HG03457 (cell line): Measurements from ENCODE around the gene PPP1R18.
"Not testable (repeated sequence)": the region's sequence is repeated elsewhere in the genome, so short reads cannot be mapped to it uniquely, and the experiment has no call there.

Experiments
- ATAC-seq: cut with Tn5 transposase; IDR thresholded peaks from one replicate; pipeline ENCODE4 v1.9.1; 2021; ENCODE audit warnings: moderate number of reproducible peaks; ENCODE audit not compliant: unreplicated experiment

The PPP1R18 gene

GRCh38 chr6:30670760-30671527, 15.5 kb downstream of the PPP1R18 start:
- no peak for ATAC-seq

DNA sequence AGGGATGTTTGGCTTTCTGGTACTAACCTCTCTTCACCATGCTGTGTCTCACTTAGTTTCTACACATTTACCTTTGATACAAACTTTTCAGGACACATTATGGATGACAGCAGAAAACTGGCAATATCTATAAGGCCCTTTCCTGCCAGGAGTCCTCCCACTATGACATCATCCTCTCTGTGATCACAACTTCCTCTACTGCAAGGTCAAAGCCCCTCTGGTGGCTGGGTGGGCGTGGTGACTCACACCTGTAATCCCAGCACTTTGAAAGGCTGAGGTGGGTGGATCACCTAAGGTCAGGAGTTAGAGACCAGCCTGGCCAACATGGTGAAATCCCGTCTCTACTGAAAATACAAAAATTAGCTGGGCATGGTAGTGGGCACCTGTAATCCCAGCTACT, 20.1 kb downstream of the PPP1R18 start:
- ATAC-seq = not testable (repeated sequence)

GRCh38 chr6:30664994-30665767, 21.3 kb downstream of the PPP1R18 start:
- no peak for ATAC-seq

DNA sequence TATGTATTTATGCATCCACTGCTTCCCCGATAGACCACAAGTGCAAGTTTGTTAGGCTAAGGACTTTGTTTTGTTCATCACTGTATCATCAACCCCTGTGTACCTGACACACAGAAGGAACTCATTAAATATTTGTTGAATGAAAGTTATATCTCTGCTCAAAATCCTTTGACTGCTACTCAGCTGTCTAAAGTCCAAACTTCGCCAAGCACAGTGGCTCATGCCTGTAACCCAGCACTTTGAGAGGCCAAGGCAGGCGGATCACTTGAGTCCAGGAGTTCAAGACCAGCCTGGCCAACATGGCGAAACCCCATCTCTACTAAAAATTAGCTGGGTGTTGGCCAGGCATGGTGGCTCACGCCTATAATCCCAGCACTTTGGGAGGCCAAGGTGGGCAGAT, 28.5 kb downstream of the PPP1R18 start:
- ATAC-seq = not testable (repeated sequence)

DNA sequence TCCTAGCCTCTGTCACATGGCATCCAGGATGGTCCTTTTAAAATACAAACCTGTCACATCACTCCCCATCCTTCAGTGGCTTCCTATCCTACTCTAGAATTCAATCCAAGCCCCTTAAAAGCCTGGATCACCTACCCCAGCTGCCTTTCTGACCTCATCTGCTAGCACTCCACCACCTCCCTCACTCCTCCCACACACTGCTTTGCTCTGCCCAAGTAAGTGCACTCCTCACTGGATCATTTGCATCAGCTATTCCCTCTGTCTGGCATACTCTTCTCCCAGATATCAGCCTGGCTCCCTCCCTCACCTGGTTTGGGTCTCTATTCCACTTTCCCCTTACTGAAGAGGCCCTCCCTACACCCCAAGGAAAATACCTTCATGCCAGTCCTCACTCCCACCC, 29.0 kb downstream of the PPP1R18 start:
- ATAC-seq = no peak

GRCh38 chr6:30656513-30656912, 29.9 kb downstream of the PPP1R18 start:
- ATAC-seq = no peak

DNA sequence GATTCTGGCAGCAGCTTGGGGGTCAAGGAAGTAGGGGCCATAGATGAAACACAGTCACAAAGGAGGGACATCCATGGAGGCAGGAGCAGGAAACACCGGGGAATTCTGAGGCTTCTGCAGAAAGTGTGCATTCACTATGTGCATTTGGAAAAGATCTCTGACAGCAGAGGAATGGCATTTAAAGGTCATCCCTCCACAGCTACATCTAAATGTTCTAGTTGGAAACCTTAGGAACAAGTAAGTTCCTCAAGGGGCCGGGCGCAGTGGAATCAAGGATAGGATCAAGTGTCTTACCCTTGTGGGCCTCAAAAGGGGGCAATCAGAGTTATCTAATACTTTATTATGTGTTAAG, 30.7 kb downstream of the PPP1R18 start:
- no peak for ATAC-seq

- ATAC-seq = no peak
These were observed 31.4 kb downstream of the PPP1R18 start for GRCh38 chr6:30654798-30655742.

DNA sequence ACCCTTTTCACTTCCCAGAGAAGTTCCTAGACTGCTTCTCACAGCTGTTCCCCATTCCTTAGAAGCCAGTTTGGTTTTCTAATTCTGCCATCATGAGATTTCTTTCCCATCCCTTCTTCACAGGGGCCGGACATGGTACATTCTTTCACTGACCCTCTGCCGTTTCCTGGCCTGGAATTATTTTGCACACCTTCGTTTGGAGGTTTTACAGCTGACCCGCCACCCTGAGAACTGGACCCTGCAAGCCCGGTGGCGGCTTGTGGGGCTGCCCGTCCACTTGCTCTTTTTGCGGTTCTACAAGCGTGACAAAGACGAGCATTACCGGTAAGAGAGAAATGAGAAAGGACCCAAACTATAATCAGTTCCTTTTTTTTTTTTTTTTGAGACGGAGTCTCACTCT, 35.3 kb downstream of the PPP1R18 start:
- ATAC-seq = no peak

DNA sequence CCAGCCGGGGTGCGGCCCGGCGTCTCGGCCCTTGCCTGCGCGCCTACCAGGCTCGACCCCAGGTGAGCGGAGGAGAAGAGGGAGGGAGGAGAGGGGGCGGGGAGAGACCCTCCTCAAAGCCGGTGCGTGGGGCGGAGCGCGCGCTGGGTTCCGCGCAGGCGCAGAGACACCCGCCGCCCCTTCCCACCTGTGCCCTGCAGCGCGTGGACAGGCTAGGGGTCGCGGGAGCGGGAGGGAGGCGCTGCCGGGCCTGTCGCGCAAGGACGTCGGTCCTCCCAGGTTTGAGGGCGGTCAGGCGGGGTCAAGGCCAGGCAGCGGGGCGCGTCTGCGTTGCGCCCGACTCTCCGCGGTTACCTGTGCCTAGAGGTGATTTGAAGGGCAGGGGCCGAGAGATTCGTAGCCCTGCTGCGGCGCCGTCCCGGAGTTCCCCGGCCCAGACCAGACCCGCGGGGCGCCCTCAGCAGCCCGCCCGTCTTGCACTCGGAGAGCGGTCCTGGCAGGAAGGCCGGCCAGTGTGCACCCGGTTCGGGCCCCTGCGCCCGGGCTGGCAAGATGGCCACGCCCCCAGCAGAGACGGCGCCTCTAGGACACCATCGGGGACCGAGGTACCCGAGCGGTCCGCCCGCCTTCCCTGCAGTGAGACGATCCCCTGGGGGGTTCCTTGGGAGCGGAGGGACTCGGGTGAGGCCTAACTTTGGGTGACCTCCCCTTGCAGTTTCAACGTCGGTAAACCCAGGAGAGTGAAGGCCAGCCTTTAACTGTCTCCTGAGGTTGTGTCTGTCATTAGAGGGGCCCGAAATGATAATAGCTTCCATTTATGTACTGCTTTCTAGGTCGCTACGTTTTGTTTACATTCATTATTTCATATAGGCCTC, 39.0 kb downstream of the PPP1R18 start:
- ATAC-seq = peak; percentile 50

DNA sequence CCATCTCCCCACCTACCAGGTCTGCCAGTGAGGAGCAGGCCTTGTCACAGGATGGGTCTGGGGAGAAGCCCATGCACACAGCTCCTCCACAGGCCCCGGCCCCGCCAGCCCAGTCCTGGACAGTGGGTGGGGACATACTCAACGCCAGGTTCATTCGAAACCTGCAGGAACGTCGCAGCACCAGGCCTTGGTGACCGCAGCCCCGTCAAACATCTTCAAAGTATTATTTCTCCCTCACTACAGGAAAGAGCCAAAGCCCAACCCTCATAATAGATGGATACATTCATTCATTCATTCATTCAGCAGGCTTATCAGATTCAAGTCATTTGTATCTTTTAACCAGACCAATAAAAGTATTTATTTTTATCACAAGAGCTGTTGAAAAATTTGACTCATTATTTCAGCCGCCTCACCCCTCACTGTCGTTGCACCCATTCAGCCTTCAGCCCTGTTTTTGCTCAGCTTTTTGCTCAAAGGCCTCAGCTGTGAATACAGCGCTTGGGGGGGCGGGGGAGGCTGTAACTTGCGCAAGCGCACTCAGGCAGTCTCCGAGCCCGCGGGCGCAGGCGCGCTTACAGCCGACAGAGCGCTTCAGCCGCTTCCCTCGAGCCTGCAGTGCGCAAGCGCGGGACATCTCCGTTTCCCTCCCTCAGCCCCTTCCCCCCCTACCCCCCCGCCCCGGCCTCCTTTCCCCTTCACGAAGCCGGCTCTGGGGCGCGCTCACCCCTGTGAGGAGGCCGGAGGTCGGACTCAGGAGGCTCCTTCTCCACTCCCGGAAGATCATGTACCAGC, 39.8 kb downstream of the PPP1R18 start, which contains the start of gene C6orf136:
Gene C6orf136, plus strand, starts transcription at position 684 of the 792 bp plus-strand sequence. Its CDS starts 99 bp downstream, at position 783.
- peak; percentile 35 for ATAC-seq

GRCh38 chr6:30645989-30646388, 40.5 kb downstream of the PPP1R18 start:
- ATAC-seq = no peak

- no peak for ATAC-seq
These were observed 41.7 kb downstream of the PPP1R18 start for GRCh38 chr6:30644769-30645168.

DNA sequence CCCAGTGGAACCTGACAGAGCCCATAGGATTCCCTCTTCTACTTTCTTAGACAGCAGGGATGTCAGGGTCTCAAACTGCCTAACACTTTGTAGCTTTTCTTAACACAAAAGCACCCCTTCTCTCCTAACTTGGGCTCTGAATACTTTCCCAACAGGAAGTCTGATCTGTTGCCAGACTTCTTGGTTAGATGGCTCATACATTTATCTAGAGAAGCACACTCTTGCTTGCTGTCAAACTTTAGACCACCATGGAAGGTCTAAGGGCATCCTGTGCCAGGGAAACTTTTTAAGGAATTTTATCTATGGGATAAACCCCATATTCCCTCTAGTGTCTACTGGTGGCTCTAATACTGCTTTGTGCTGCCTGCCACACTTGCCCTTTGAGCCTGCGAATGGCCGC, 42.8 kb downstream of the PPP1R18 start:
- no peak for ATAC-seq

- ATAC-seq = no peak
These were observed 45.4 kb downstream of the PPP1R18 start for GRCh38 chr6:30641048-30641447.

- no peak for ATAC-seq
These were observed 46.0 kb downstream of the PPP1R18 start for GRCh38 chr6:30640481-30640880.

DNA sequence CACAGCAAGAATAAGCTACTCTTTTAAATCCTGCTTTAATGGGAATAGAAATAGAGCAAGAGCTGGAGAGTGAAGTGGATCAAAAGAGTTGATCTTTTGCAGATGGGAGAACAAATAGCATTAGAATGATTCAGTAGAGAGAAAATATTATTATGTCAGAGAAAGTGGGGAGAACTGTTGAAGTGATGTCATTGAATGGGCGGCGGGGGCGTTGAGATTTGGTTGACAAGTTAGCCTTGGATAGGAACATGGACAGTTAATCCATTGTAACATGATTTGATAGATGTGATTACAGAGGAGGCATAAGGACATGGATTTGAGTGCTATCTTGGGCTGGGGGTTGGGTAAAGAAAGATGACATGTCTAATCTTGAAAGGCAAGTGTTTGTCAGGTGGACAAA, 50.6 kb downstream of the PPP1R18 start:
- no peak for ATAC-seq

GRCh38 chr6:30626484-30627366, 59.7 kb downstream of the PPP1R18 start, which contains the start of gene ATAT1:
ATAT1 (plus strand) TSS chr6:30626874.
- no peak for ATAC-seq
